Ishikawa (cell line): ENCODE measurements around the gene KNTC1.

Experiments used
- CEBPB ChIP-seq: IDR thresholded peaks from 2 replicates; pipeline ENCODE4 v1.6.1; 2012
- CREB1 ChIP-seq: IDR thresholded peaks from 2 replicates; pipeline ENCODE4 v1.6.1; 2012; ENCODE audit warnings: low read depth
- EGR1 ChIP-seq: IDR thresholded peaks from 2 replicates; pipeline ENCODE4 v1.6.1; 2012
- EP300 ChIP-seq: IDR thresholded peaks from 2 replicates; pipeline ENCODE4 v1.6.1; 2012; ENCODE audit warnings: borderline replicate concordance
- FOXM1 ChIP-seq: IDR thresholded peaks from 2 replicates; pipeline ENCODE4 v1.6.1; 2012; ENCODE audit warnings: low read depth, borderline replicate concordance
- MAX ChIP-seq: IDR thresholded peaks from 2 replicates; pipeline ENCODE4 v1.6.1; 2012
- NFIC ChIP-seq: IDR thresholded peaks from 2 replicates; pipeline ENCODE4 v1.6.1; 2012
- RAD21 ChIP-seq: IDR thresholded peaks from 2 replicates; pipeline ENCODE4 v1.6.1; 2012; ENCODE audit warnings: low read depth
- REST ChIP-seq: IDR thresholded peaks from 2 replicates; pipeline ENCODE4 v1.6.1; 2012; ENCODE audit warnings: low read depth, mild to moderate bottlenecking
- TAF1 ChIP-seq: IDR thresholded peaks from 2 replicates; pipeline ENCODE4 v1.6.1; 2012; ENCODE audit warnings: low read depth, mild to moderate bottlenecking
- TCF12 ChIP-seq: IDR thresholded peaks from 2 replicates; pipeline ENCODE4 v1.6.1; 2012; ENCODE audit warnings: low read depth
- TEAD4 ChIP-seq: IDR thresholded peaks from 2 replicates; pipeline ENCODE4 v1.6.1; 2012
- USF1 ChIP-seq: IDR thresholded peaks from 2 replicates; pipeline ENCODE4 v1.6.1; 2012
- YY1 ChIP-seq: IDR thresholded peaks from 2 replicates; pipeline ENCODE4 v1.6.1; 2012; ENCODE audit warnings: low read depth
- ZBTB7A ChIP-seq: IDR thresholded peaks from 2 replicates; pipeline ENCODE4 v1.6.1; 2012; ENCODE audit warnings: low read depth

KNTC1 gene

GRCh38 chr12:122483969-122484368 is 43.1 kb upstream of the KNTC1 start:
- TF ChIP-seq EP300 = no peak
- no peak for TF ChIP-seq USF1
- TF ChIP-seq YY1 = no peak

GRCh38 chr12:122486360-122486759 is 40.7 kb upstream of the KNTC1 start:
- TF ChIP-seq USF1 = peak; percentile 70
- TF ChIP-seq MAX = peak; percentile 59
- TF ChIP-seq CEBPB = peak; percentile 90

- no peak for TF ChIP-seq TEAD4
- TF ChIP-seq RAD21 = no peak
- TF ChIP-seq CREB1 = no peak
- TF ChIP-seq FOXM1 = no peak
- no peak for TF ChIP-seq ZBTB7A
- no peak for TF ChIP-seq TAF1
- TF ChIP-seq USF1 = no peak
- TF ChIP-seq TCF12 = no peak
- TF ChIP-seq MAX = no peak
- no peak for TF ChIP-seq YY1
- no peak for TF ChIP-seq REST
- no peak for TF ChIP-seq EP300
- TF ChIP-seq EGR1 = no peak
- TF ChIP-seq NFIC = no peak
- TF ChIP-seq CEBPB = no peak
These were observed 40.1 kb upstream of the KNTC1 start for GRCh38 chr12:122486805-122487426.

GRCh38 chr12:122489038-122489437 is 38.0 kb upstream of the KNTC1 start:
- TF ChIP-seq REST = no peak
- no peak for TF ChIP-seq TAF1
- TF ChIP-seq YY1 = no peak
- no peak for TF ChIP-seq RAD21
- no peak for TF ChIP-seq TCF12
- TF ChIP-seq EP300 = no peak
- TF ChIP-seq FOXM1 = no peak

- TF ChIP-seq EP300 (no peak), CREB1 (no peak), YY1 (no peak), TAF1 (no peak), NFIC (no peak), TCF12 (no peak), ZBTB7A (no peak), REST (no peak), USF1 (no peak), FOXM1 (no peak), MAX (no peak), CEBPB (no peak), RAD21 (no peak), EGR1 (no peak), TEAD4 (no peak)
These were observed 35.1 kb upstream of the KNTC1 start for GRCh38 chr12:122491991-122492390.
